Measurements from ENCODE around the gene NFATC2IP. TPM values are rescaled to one million over a fixed set of nuclear protein-coding genes. Genes with fewer than 3 reads are reported as not detected.

Gene NFATC2IP
- 22.2 and 45.4 TPM in 2 replicates for total RNA-seq (2014; rRNA removed; shearing (Covaris generic); ENCODE audit: low replicate concordance)

DNA sequence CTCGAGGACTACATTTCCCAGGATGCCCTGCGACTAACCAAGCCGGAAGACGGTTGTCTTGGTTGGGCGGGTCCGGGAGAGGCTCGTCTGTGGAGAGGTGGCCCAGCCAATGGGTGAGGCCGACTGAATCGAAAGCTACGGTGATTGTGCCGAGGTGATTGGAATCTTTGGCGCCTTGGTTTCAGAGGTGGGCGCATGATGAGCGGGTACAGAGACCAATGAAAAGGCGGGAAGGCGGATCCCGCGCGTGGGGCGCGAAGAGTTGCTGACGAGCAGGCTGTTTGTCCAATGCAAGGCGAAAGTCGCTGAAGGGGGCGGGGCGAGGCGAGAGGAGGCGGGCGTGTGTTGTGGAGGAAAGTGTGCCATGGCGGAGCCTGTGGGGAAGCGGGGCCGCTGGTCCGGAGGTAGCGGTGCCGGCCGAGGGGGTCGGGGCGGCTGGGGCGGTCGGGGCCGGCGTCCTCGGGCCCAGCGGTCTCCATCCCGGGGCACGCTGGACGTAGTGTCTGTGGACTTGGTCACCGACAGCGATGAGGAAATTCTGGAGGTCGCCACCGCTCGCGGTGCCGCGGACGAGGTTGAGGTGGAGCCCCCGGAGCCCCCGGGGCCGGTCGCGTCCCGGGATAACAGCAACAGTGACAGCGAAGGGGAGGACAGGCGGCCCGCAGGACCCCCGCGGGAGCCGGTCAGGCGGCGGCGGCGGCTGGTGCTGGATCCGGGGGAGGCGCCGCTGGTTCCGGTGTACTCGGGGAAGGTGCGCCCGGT, at the start of gene NFATC2IP:
NFATC2IP (plus strand) TSS at position 290 of the 762 bp plus-strand sequence; CDS start at position 365, 75 bp downstream.
- DNase-seq (ENCODE audit: low read depth) = peak; percentile 100
- in situ Hi-C loops (cut with HindIII; ENCODE audit: low pct_unique_long_range_greater_than_20kb, low sequenced_read_pairs) = loop anchor here (25.0 kb wide), 1 partner anchor 186 kb away; no protein-coding TSS in a partner anchor

DNA sequence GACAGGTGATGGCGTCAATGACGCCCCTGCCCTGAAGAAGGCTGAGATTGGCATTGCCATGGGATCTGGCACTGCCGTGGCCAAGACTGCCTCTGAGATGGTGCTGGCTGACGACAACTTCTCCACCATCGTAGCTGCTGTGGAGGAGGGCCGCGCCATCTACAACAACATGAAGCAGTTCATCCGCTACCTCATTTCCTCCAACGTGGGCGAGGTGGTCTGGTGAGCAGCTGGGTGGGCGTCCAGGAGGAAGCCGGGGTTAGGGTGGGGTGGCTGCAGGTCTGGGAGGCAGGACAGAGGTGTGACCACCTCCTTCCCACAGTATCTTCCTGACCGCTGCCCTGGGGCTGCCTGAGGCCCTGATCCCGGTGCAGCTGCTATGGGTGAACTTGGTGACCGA, 48.9 kb upstream of the NFATC2IP start:
- in situ Hi-C loops (cut with HindIII; ENCODE audit: low pct_unique_long_range_greater_than_20kb, low sequenced_read_pairs) = no loop called here
- no peak for DNase-seq (ENCODE audit: low read depth)

DNA sequence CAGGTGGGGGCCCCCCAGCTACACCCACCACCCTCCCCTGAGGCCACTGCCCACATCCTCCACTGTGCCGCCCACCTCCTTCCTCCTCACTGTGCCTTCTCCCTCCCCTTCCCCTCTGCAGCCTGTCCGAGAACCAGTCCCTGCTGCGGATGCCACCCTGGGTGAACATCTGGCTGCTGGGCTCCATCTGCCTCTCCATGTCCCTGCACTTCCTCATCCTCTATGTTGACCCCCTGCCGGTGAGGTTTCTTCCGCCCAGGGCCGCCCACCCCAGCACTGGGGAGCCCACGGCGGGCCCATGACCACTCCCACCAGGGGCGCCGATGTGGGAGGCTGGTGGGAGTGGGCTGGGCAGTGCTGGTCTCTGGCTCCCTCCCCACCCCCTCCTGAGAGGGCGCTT, 47.8 kb upstream of the NFATC2IP start:
- in situ Hi-C loops (cut with HindIII; ENCODE audit: low pct_unique_long_range_greater_than_20kb, low sequenced_read_pairs) = no loop called here
- no peak for DNase-seq (ENCODE audit: low read depth)

GRCh38 chr16:28903344-28904042, 47.2 kb upstream of the NFATC2IP start:
- in situ Hi-C loops (cut with HindIII; ENCODE audit: low pct_unique_long_range_greater_than_20kb, low sequenced_read_pairs) = no loop called here
- DNase-seq (ENCODE audit: low read depth) = no peak

GRCh38 chr16:28904363-28904762, 46.4 kb upstream of the NFATC2IP start:
- no peak for DNase-seq (ENCODE audit: low read depth)
- in situ Hi-C loops (cut with HindIII; ENCODE audit: low pct_unique_long_range_greater_than_20kb, low sequenced_read_pairs) = no loop called here

GRCh38 chr16:28904828-28905227, 45.9 kb upstream of the NFATC2IP start:
- DNase-seq (ENCODE audit: low read depth) = no peak
- in situ Hi-C loops (cut with HindIII; ENCODE audit: low pct_unique_long_range_greater_than_20kb, low sequenced_read_pairs) = no loop called here

DNA sequence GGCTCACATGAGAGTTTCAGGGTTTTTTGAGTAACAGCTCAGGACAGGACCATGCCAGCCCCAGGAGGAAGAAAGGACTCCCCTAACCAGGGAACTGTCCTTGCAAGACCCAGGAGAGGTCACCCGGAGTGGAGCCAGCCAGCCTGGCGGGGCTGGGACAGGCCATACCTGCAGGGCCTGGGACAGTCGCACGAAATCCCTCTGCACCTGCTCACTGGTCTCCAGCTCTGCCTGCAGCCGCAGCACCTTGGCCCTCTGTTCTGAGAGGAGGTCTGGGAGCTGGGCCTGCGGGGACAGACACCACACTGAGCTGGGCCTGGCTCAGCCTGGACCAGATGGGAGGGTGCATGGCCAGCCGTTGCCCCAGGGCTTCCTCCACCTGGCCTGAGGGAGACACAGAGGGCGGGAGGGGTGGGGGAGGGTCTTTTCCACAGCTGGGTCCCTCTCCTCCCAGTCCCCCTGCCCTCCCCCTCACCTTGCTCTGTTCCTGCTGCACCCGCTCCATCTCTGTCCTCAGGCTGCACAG, 45.4 kb upstream of the NFATC2IP start:
- no peak for DNase-seq (ENCODE audit: low read depth)
- in situ Hi-C loops (cut with HindIII; ENCODE audit: low pct_unique_long_range_greater_than_20kb, low sequenced_read_pairs) = no loop called here

DNA sequence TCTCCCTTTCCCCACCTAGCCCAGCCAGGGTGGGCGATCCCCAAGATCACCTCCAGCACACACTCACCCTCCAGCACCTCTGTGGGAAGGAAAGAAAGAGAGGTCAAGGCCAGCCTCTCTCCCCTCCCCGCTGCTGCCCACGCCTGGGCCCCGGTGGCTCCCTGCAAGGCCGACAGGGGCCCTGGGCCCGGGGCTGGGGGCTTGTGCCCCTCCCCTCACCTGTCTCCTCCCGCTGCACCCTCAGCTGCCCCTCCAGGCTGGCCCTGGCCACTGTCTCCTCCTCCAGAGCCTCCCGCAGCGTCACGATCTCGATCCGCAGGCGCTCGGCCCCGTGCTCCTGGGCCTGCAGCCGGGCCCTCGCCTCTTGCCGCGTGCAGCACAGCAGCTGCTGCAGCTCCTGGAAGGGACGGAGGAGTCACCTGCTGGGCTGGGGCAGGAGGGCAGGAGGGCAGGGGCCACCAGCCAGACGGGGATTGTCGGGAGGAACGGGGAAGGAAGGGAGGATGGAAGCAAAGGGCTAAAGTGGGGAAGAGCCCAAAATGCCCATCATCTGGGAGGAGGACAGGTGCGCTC, 44.9 kb upstream of the NFATC2IP start:
- no peak for DNase-seq (ENCODE audit: low read depth)

DNA sequence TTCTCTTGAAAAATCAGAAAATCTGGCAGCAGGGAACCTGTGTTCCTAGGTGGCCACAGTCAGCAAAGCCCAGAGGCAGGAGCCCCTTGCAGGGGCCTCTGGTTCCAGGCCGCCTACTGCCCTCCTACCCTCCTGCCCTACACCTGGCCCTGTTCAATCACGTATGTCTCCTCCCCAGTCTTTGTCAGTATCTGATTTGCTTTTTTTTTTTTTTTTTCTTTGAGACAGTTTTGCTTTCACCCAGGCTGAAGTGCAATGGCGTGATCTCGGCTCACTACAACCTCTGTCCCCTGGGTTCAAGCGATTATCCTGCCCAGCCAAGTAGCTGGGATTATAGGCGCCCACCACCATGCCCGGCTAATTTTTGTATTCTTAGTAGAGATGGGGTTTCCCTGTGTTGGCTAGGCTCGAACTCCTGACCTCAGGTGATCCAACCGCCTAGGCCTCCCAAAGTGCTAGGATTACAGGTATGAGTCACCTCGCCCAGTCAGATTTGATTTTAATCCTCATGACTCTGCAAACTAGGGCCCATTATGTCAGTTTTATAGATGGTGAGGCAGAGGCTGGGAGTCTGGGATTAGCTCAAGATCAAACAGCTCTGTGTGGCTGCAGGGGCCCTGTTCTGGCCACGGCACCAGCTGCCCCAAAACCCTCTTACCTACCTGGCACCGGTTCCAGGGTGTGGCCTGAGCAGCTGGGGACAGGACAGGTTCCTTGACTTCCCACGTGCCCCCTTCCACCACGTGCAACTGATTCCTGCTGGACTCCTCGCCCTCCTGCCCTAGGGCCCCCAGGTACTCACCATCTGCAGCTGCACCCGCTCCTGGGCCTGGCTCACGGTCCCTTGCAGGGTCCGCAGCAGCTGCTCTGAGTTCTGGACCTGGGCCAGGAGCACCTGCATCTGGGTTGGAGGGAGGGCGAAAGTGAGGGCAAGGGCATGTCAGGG, 40.4 kb upstream of the NFATC2IP start:
- in situ Hi-C loops (cut with HindIII; ENCODE audit: low pct_unique_long_range_greater_than_20kb, low sequenced_read_pairs) = no loop called here
- DNase-seq (ENCODE audit: low read depth) = peak; percentile 32

More for the DNA sequence above, 44.9 kb upstream of the NFATC2IP start:
- in situ Hi-C loops (cut with HindIII; ENCODE audit: low pct_unique_long_range_greater_than_20kb, low sequenced_read_pairs) = no loop called here

- DNase-seq (ENCODE audit: low read depth) = no peak
- in situ Hi-C loops (cut with HindIII; ENCODE audit: low pct_unique_long_range_greater_than_20kb, low sequenced_read_pairs) = no loop called here
These were observed 38.2 kb upstream of the NFATC2IP start for GRCh38 chr16:28912558-28912957.

DNA sequence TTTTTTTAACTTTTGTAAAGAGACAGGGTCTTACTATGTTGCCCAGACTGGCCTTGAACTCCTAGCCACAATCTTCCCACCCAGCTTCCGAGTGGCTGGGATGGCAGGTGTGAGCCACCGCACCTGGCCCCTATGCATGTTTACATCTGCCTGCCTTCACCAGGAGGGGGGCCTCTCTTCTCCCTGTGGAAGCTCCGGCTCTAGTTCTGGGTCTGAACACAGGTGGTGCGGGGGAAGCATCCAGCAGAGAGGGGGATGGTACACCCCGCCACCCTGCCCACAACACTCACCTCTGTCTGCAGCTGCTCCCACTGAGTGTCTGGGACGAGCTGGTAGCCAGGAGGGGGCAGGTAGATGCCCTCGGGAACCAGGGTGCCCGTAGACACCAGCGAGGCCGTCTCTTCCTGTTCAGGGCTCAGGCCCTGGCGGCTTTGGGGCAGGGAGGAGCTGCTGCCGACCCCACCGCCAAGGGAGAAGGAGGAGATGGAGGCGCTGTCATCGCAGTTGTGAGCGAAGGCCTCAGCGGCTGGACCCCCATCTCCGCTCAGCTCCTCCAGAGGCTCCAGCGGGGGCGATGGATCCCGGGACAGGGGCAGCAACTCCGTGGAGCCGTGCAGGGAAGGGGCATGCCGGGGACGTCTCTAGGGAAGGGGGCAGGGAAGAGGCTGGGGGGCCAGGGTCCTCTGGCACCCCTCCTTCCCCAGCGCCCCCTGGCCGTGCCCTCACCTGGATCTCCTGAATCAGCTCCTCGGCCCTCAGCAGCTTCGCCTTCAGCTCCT, 36.6 kb upstream of the NFATC2IP start:
- DNase-seq (ENCODE audit: low read depth) = no peak
- in situ Hi-C loops (cut with HindIII; ENCODE audit: low pct_unique_long_range_greater_than_20kb, low sequenced_read_pairs) = no loop called here

- DNase-seq (ENCODE audit: low read depth) = no peak
- in situ Hi-C loops (cut with HindIII; ENCODE audit: low pct_unique_long_range_greater_than_20kb, low sequenced_read_pairs) = no loop called here
These were observed 35.6 kb upstream of the NFATC2IP start for GRCh38 chr16:28915181-28915580.

- DNase-seq (ENCODE audit: low read depth) = no peak
- in situ Hi-C loops (cut with HindIII; ENCODE audit: low pct_unique_long_range_greater_than_20kb, low sequenced_read_pairs) = no loop called here
These were observed 33.6 kb upstream of the NFATC2IP start for GRCh38 chr16:28917095-28917494.

DNA sequence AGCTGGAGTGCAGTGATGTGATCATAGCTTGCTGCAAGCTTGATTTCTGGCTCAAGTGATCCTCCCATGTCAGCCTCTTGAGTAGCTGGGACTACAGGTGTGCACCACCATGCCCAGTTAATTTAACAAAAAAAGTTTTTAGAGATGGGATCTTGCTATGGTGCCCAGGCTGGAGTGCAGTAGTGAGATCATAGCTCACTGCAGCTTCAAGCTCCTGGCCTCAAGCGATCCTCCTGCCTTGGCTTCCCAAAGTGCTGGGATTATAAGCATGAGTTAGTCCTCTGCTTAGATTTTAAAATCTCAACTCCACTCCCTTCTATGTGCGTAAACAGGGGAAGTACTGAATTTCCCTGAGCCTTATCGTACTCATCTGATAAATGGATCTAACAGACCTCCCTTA, 32.0 kb upstream of the NFATC2IP start:
- in situ Hi-C loops (cut with HindIII; ENCODE audit: low pct_unique_long_range_greater_than_20kb, low sequenced_read_pairs) = no loop called here
- no peak for DNase-seq (ENCODE audit: low read depth)

- no peak for DNase-seq (ENCODE audit: low read depth)
- in situ Hi-C loops (cut with HindIII; ENCODE audit: low pct_unique_long_range_greater_than_20kb, low sequenced_read_pairs) = no loop called here
These were observed 27.5 kb upstream of the NFATC2IP start for GRCh38 chr16:28923231-28923587.

DNA sequence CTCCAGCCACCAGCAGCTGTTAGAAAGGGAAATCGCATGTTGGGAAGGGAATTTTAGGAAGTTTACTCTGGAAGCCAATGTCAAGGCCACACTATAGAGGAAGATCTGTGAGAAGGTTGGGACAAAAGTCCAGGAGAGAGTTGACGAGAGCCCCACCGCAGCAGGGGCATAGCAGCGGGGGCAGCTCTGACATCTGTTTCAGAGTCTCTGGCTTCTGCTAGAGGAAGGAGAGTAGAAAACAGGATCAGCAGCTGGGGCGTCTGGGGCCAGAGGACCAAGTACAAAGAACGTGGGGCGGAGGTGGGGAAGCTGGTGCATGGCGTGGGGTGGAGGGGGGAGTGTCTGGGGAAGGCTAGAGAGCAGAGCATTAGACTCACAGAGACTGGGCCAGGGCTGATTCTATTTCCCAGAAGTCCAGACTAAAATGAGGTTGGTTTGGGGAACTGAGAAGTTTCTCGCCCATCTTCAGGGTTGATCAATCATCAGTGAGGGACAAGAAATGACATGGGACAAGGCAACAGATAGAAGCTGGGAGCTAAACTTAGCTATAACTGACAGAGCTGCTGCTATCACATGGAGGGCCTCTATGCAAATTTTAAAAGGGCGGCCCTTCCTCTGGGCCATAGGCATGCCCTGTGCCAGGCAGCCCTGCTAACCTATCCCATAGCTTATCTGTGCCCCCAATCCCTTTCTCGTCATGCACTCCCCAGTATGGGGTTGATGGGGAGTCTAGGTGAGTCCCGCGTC, 26.9 kb upstream of the NFATC2IP start:
- no peak for DNase-seq (ENCODE audit: low read depth)
- in situ Hi-C loops (cut with HindIII; ENCODE audit: low pct_unique_long_range_greater_than_20kb, low sequenced_read_pairs) = no loop called here

GRCh38 chr16:28924399-28924761, 26.4 kb upstream of the NFATC2IP start:
- DNase-seq (ENCODE audit: low read depth) = peak; percentile 10
- in situ Hi-C loops (cut with HindIII; ENCODE audit: low pct_unique_long_range_greater_than_20kb, low sequenced_read_pairs) = no loop called here
